Endothelial cell of umbilical vein (primary cell): ENCODE results near the gene NYAP2. TPM values are rescaled to one million over a fixed set of nuclear protein-coding genes. Genes with fewer than 3 reads are reported as not detected.

ENCODE experiments used
- BruUV-seq: library from RNA; stranded (reverse); fragments of 400-500 nt; replicated peaks from 2 replicates; lab custom pipeline; 2021; lab: Mats Ljungman, UMichigan
- CTCF ChIA-PET: fragments of 300-600, 350-600 bp; sonication (Branson Sonifier 250); formaldehyde crosslinking; loops from one replicate; lab custom pipeline; 2021; ENCODE audit warnings: antibody characterized with exemption, inconsistent platforms; lab: Charles Lee
- POLR2A ChIA-PET: fragments of 300-600, 350-600 bp; sonication (Branson Sonifier 250); formaldehyde crosslinking; loops from one replicate; lab custom pipeline; 2021; ENCODE audit warnings: antibody characterized with exemption, inconsistent platforms; lab: Charles Lee
- DNase-seq: peaks from one replicate; pipeline ENCODE4 v3.0.0-alpha.2; 2011; ENCODE audit warnings: low read depth, low spot score
- FAIRE-seq: peaks from 2 replicates; lab custom pipeline; 2011; peaks lifted over from hg19 to GRCh38; lab: Jason Lieb, UNC
- H2AFZ ChIP-seq: 2 replicates; pipeline ENCODE4 v1.6.0; 2012; ENCODE audit warnings: low read depth, low read length, control low read depth, inconsistent platforms
- H3K27ac ChIP-seq: 2 replicates; pipeline ENCODE4 v1.5.1; 2011; ENCODE audit warnings: low read depth, mild to moderate bottlenecking, control low read depth, low read length, moderate library complexity; ENCODE audit not compliant: insufficient read depth
- H3K27me3 ChIP-seq, 2 experiments: 2 replicates each; pipeline versions ENCODE4 v1.6.0 to v1.6.1; 2011; ENCODE audit warnings: low read length in 2 of 2, mixed read lengths in 1 of 2; ENCODE audit not compliant: control insufficient read depth in 2 of 2, insufficient read depth in 2 of 2
- H3K36me3 ChIP-seq, 2 experiments: 2 replicates in 1 of 2; 3 replicates in 1 of 2; pipeline ENCODE4 v1.5.1; 2011; ENCODE audit warnings: low read length in 2 of 2, mild to moderate bottlenecking in 1 of 2, moderate library complexity in 1 of 2; ENCODE audit not compliant: control insufficient read depth in 2 of 2, insufficient read depth in 2 of 2; ENCODE audit errors: extremely low read depth in 1 of 2
- H3K4me1 ChIP-seq: 3 replicates; pipeline ENCODE4 v1.5.1; 2011; ENCODE audit warnings: mild to moderate bottlenecking, low read length; ENCODE audit not compliant: control insufficient read depth, insufficient read depth; ENCODE audit errors: extremely low read depth
- H3K4me2 ChIP-seq: 2 replicates; pipeline ENCODE4 v1.6.1; 2011; ENCODE audit warnings: low read length, control low read depth, mixed read lengths; ENCODE audit not compliant: insufficient read depth
- H3K4me3 ChIP-seq, 3 experiments: fragments of 200-600 bp in 1 of 3; sonication (generic), shearing (Covaris generic) in 1 of 3; replicated peaks in 1 of 3; 2 replicates each; pipeline ENCODE4 v1.5.1; 2011 to 2016; ENCODE audit warnings: control low read depth in 3 of 3, low read length in 3 of 3, mild to moderate bottlenecking in 2 of 3, inconsistent platforms in 1 of 3, low read depth in 1 of 3, moderate library complexity in 1 of 3; ENCODE audit not compliant: insufficient read depth in 1 of 3
- H3K79me2 ChIP-seq: 2 replicates; pipeline ENCODE4 v1.6.0; 2012; ENCODE audit warnings: low read length, inconsistent platforms; ENCODE audit not compliant: control insufficient read depth, insufficient read depth
- H3K9ac ChIP-seq: replicated peaks from 2 replicates; pipeline ENCODE3; 2011; ENCODE audit warnings: low read length, control low read depth; ENCODE audit not compliant: insufficient read depth; ENCODE audit errors: extremely low read depth
- H3K9me1 ChIP-seq: replicated peaks from 3 replicates; pipeline ENCODE4 v1.6.0; 2011; ENCODE audit warnings: mild to moderate bottlenecking, low read length; ENCODE audit not compliant: control insufficient read depth, insufficient read depth; ENCODE audit errors: extremely low read depth
- H3K9me3 ChIP-seq: replicated peaks from 2 replicates; pipeline ENCODE4 v1.5.1; 2012; ENCODE audit warnings: low read length, inconsistent platforms; ENCODE audit not compliant: control insufficient read depth, insufficient read depth
- H4K20me1 ChIP-seq: replicated peaks from 2 replicates; pipeline ENCODE3; 2011; ENCODE audit warnings: mild to moderate bottlenecking, low read length; ENCODE audit not compliant: control insufficient read depth, insufficient read depth; ENCODE audit errors: extremely low read depth
- EZH2 ChIP-seq: IDR thresholded peaks from 2 replicates; pipeline ENCODE4 v1.6.1; 2012; ENCODE audit warnings: borderline replicate concordance, low read depth, mild to moderate bottlenecking, moderate library complexity, low read length, inconsistent platforms; ENCODE audit not compliant: severe bottlenecking
- FOS ChIP-seq: IDR thresholded peaks from 2 replicates; pipeline ENCODE4 v1.6.1; 2011; ENCODE audit warnings: mild to moderate bottlenecking, low read length, moderate library complexity, borderline replicate concordance; ENCODE audit not compliant: insufficient read depth
- GATA2 ChIP-seq: IDR thresholded peaks from 2 replicates; pipeline ENCODE4 v1.7.0; 2011; ENCODE audit warnings: low read depth, mild to moderate bottlenecking, moderate library complexity, mixed read lengths, low read length; ENCODE audit not compliant: insufficient read length, insufficient read depth
- JUN ChIP-seq: IDR thresholded peaks from 2 replicates; pipeline ENCODE4 v1.6.1; 2011; ENCODE audit warnings: borderline replicate concordance, low read depth; ENCODE audit not compliant: insufficient read length, insufficient read depth
- MYC ChIP-seq: IDR thresholded peaks from one replicate; pipeline ENCODE4 v1.6.1; 2011; ENCODE audit warnings: mild to moderate bottlenecking, low read depth, low read length
- POLR2A ChIP-seq: IDR thresholded peaks from 2 replicates; pipeline ENCODE4 v1.6.1; 2012; ENCODE audit warnings: low read depth, mild to moderate bottlenecking, control low read depth, low read length
- POLR2AphosphoS5 ChIP-seq: IDR thresholded peaks from 2 replicates; pipeline ENCODE4 v1.6.1; 2012; ENCODE audit warnings: low read depth, mild to moderate bottlenecking, control low read depth, low read length, moderate library complexity; ENCODE audit not compliant: insufficient read depth
- dilution Hi-C: fragments of 300-500 bp; cut with MboI; formaldehyde crosslinking; loops from one replicate; pipeline ENCODE4 v1.15.0; 2019; ENCODE audit warnings: low sequenced_read_pairs; ENCODE audit not compliant: extremely low pct_ligation_motif_present
- intact Hi-C: fragments of 100-400 bp; cut with micrococcal nuclease; formaldehyde crosslinking; loops from one replicate; pipeline ENCODE4 v1.10.0; 2022
- polyA plus RNA-seq, 4 experiments: library from polyadenylated mRNA; depleted of rRNA in 3 of 4; stranded (reverse) in 3 of 4; unstranded in 1 of 4; fragments of >200 nt; gene quantifications; 2 replicates each; pipeline versions ENCODE4 v1.2.1 to v1.2.3, GENCODE V29; 2011 to 2012; ENCODE audit warnings: missing spikeins in 1 of 4
- total RNA-seq: library from RNA; stranded (reverse); gene quantifications from 2 replicates; pipeline ENCODE4 v1.2.3, GENCODE V29; 2021
- TF ChIP-seq, protein P1 (sequence below), 2 donors: IDR thresholded peaks; 1 replicate in 1 of 2; 2 replicates in 1 of 2; pipeline ENCODE4 v1.5.1; 2011; ENCODE audit warnings: low read length in 2 of 2, mild to moderate bottlenecking in 2 of 2, moderate library complexity in 2 of 2, control low read depth in 1 of 2, inconsistent platforms in 1 of 2, low read depth in 1 of 2; ENCODE audit not compliant: insufficient read depth in 1 of 2; ENCODE audit errors: extremely low read depth in 1 of 2
- TF ChIP-seq, protein P2 (sequence below): IDR thresholded peaks from 2 replicates; pipeline ENCODE4 v1.6.1; 2011; ENCODE audit not compliant: insufficient read depth, insufficient read length

Gene NYAP2
- total and polyA plus RNA-seq, 2 donors (not counting 3 experiments of a cell fraction or from before 2014, with no cell fraction given): not detected

DNA sequence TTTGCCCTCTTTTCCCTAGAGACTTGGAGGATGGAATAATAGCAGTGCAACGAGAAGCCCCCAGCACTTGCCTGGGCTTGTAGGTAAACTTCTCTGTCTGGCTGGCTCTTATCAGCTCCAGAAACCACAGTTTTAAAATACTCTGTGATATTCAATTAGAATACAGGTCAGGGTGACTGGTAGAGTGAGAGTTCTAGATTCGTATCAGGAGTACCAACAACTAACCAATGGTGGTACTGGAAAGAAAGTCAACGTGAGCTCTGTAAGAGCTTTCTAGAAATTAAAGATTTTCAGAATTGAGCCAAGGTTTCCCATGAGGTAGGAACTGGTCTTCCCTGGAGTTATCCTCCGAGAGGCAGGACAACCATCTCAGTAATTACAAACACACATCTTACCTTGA, 216.9 kb downstream of the NYAP2 start:
- ChIA-PET POLR2A (no interaction called here), CTCF (no interaction called here)
- no peaks in the 10 kb centered on the region for H3K9me1 ChIP-seq
- no peaks in the 10 kb centered on the region for H3K36me3 ChIP-seq
- intact Hi-C loops: no loop called here
- FAIRE-seq (no peak), DNase-seq (no peak)
- H3K4me2 ChIP-seq: no peak overlapping the region
- dilution Hi-C loops: no loop called here
- no peaks in the 10 kb centered on the region for H3K4me1 ChIP-seq
- BruUV-seq: no TSS peak
- no peak overlapping the region for H3K4me3 ChIP-seq
- no peak overlapping the region for H2AFZ ChIP-seq
- no peak overlapping the region for H3K27ac ChIP-seq
- no peaks in the 10 kb centered on the region for H4K20me1 ChIP-seq
- H3K9ac ChIP-seq: no peak overlapping the region
- TF ChIP-seq, protein P1, sequence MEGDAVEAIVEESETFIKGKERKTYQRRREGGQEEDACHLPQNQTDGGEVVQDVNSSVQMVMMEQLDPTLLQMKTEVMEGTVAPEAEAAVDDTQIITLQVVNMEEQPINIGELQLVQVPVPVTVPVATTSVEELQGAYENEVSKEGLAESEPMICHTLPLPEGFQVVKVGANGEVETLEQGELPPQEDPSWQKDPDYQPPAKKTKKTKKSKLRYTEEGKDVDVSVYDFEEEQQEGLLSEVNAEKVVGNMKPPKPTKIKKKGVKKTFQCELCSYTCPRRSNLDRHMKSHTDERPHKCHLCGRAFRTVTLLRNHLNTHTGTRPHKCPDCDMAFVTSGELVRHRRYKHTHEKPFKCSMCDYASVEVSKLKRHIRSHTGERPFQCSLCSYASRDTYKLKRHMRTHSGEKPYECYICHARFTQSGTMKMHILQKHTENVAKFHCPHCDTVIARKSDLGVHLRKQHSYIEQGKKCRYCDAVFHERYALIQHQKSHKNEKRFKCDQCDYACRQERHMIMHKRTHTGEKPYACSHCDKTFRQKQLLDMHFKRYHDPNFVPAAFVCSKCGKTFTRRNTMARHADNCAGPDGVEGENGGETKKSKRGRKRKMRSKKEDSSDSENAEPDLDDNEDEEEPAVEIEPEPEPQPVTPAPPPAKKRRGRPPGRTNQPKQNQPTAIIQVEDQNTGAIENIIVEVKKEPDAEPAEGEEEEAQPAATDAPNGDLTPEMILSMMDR (IDR thresholded peaks at IDR 0.05; ENCODE audit: extremely low read depth in 1 of 2, insufficient read depth in 1 of 2, low read depth in 1 of 2, low read length in 2 of 2): no peak
- no peak for TF ChIP-seq POLR2AphosphoS5
- TF ChIP-seq, protein P2, sequence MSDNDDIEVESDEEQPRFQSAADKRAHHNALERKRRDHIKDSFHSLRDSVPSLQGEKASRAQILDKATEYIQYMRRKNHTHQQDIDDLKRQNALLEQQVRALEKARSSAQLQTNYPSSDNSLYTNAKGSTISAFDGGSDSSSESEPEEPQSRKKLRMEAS: no peak
- TF ChIP-seq MYC: no peak
- TF ChIP-seq FOS: no peak
- no peak for TF ChIP-seq EZH2
- TF ChIP-seq JUN: no peak
- no peak for TF ChIP-seq GATA2
- TF ChIP-seq POLR2A: no peak
- no peaks in the 10 kb centered on the region for H3K27me3 ChIP-seq
- H3K9me3 ChIP-seq: no peaks in the 10 kb centered on the region
- no peaks in the 10 kb centered on the region for H3K79me2 ChIP-seq
